GM19099 (cell line): Measurements from ENCODE around the gene STK36.

Source experiments
- POLR2A ChIP-seq: IDR thresholded peaks from 3 replicates; pipeline ENCODE4 v1.6.1; 2011; ENCODE audit warnings: low read depth; ENCODE audit not compliant: insufficient read length; ENCODE audit errors: extremely low read depth

Gene STK36

GRCh38 chr2:218648088-218648786 is 23.6 kb upstream of the STK36 start:
- no peak for TF ChIP-seq POLR2A

GRCh38 chr2:218648787-218649100 is 23.1 kb upstream of the STK36 start:
- no peak for TF ChIP-seq POLR2A

- TF ChIP-seq POLR2A, result no peak
Measured at GRCh38 chr2:218655751-218656150, 16.1 kb upstream of the STK36 start.

GRCh38 chr2:218658671-218659257 is 13.1 kb upstream of the STK36 start:
- TF ChIP-seq POLR2A, result no peak

GRCh38 chr2:218659258-218659987 is 12.5 kb upstream of the STK36 start, which contains the start of the genes BCS1L and ZNF142:
TSS of gene BCS1L (plus strand) at chr2:218659683. CDS start at chr2:218660988, 1,305 bp downstream.
TSS of gene ZNF142 (minus strand) at chr2:218659623. CDS start at chr2:218656429, 3,194 bp downstream.
- peak; percentile 78 for TF ChIP-seq POLR2A

- no peak for TF ChIP-seq POLR2A
Measured at GRCh38 chr2:218659988-218660358, 11.9 kb upstream of the STK36 start.

GRCh38 chr2:218662377-218662776 is 9.5 kb upstream of the STK36 start:
- TF ChIP-seq POLR2A, result no peak

- TF ChIP-seq POLR2A, result no peak
Measured at GRCh38 chr2:218662827-218663226, 9.1 kb upstream of the STK36 start.

- no peak for TF ChIP-seq POLR2A
Measured at GRCh38 chr2:218663901-218664300, 8.0 kb upstream of the STK36 start.

- TF ChIP-seq POLR2A, result no peak
Measured at GRCh38 chr2:218664653-218665052, 7.2 kb upstream of the STK36 start.

GRCh38 chr2:218671097-218671653 is 711 bp upstream of the STK36 start:
- no peak for TF ChIP-seq POLR2A

- TF ChIP-seq POLR2A, result no peak
Measured at GRCh38 chr2:218679119-218679518, 7.2 kb downstream of the STK36 start.

- TF ChIP-seq POLR2A, result no peak
Measured at GRCh38 chr2:218680061-218680460, 8.2 kb downstream of the STK36 start.

GRCh38 chr2:218691234-218691633 is 19.3 kb downstream of the STK36 start:
- no peak for TF ChIP-seq POLR2A

- no peak for TF ChIP-seq POLR2A
Measured at GRCh38 chr2:218694405-218695145, 22.7 kb downstream of the STK36 start.
